CD14-positive monocyte (primary cell): ENCODE measurements around the gene ST8SIA3. TPM values are rescaled to one million over a fixed set of nuclear protein-coding genes. Genes with fewer than 3 reads are reported as not detected.

ENCODE experiments used
- DNase-seq, 3 donors: peaks; one replicate each; pipeline ENCODE4 v3.0.0-alpha.2; 2011 to 2022
- H2AFZ ChIP-seq: 2 replicates; pipeline ENCODE4 v1.6.0; 2012; ENCODE audit warnings: mild to moderate bottlenecking, low read depth, low read length, inconsistent platforms; ENCODE audit not compliant: insufficient read depth, poor library complexity, severe bottlenecking
- H3K27ac ChIP-seq, 2 donors: 1 replicate in 1 of 2; 2 replicates in 1 of 2; pipeline ENCODE4 v1.5.1; 2012 to 2013; ENCODE audit warnings: low read length in 2 of 2, control low read depth in 1 of 2, inconsistent platforms in 1 of 2, low read depth in 1 of 2, mild to moderate bottlenecking in 1 of 2
- H3K27me3 ChIP-seq, 2 donors: one replicate each; pipeline versions ENCODE4 v1.6.0 to v1.6.1; 2011 to 2013; ENCODE audit warnings: low read length in 2 of 2; ENCODE audit not compliant: control insufficient read depth in 2 of 2, insufficient read depth in 2 of 2
- H3K36me3 ChIP-seq, 2 donors: replicated peaks in 1 of 2; 1 replicate in 1 of 2; 2 replicates in 1 of 2; pipeline versions ENCODE4 v1.5.1 to v1.6.1; 2012 to 2013; ENCODE audit warnings: low read length in 2 of 2, control low read depth in 1 of 2, inconsistent platforms in 1 of 2, mild to moderate bottlenecking in 1 of 2; ENCODE audit not compliant: insufficient read depth in 2 of 2, control insufficient read depth in 1 of 2
- H3K4me1 ChIP-seq, 2 donors: 1 replicate in 1 of 2; 2 replicates in 1 of 2; pipeline versions ENCODE4 v1.5.1 to v1.6.1; 2012 to 2013; ENCODE audit warnings: low read length in 2 of 2, control low read depth in 1 of 2, inconsistent platforms in 1 of 2, mild to moderate bottlenecking in 1 of 2, moderate library complexity in 1 of 2; ENCODE audit not compliant: insufficient read depth in 2 of 2, control insufficient read depth in 1 of 2
- H3K4me2 ChIP-seq: replicated peaks from 2 replicates; pipeline ENCODE3; 2012; ENCODE audit warnings: low read length, moderate library complexity, mild to moderate bottlenecking; ENCODE audit not compliant: poor library complexity, severe bottlenecking; ENCODE audit errors: extremely low read depth
- H3K4me3 ChIP-seq, 3 experiments: fragments of 200-600 bp in 1 of 3; sonication (generic) in 1 of 3; replicated peaks in 1 of 3; 1 replicate in 2 of 3; 2 replicates in 1 of 3; pipeline ENCODE4 v1.5.1; 2011 to 2013; ENCODE audit warnings: low read length in 3 of 3, mild to moderate bottlenecking in 3 of 3, control low read depth in 2 of 3, low read depth in 2 of 3, inconsistent platforms in 1 of 3, moderate library complexity in 1 of 3
- H3K79me2 ChIP-seq: 2 replicates; pipeline ENCODE4 v1.6.0; 2012; ENCODE audit warnings: mild to moderate bottlenecking, control low read depth, inconsistent platforms, low read length, moderate library complexity; ENCODE audit not compliant: insufficient read depth
- H3K9ac ChIP-seq: 2 replicates; pipeline ENCODE4 v1.6.0; 2017; ENCODE audit warnings: low read length, mild to moderate bottlenecking; ENCODE audit not compliant: insufficient read depth, poor library complexity, severe bottlenecking
- H3K9me3 ChIP-seq, 2 donors: replicated peaks in 1 of 2; 1 replicate in 1 of 2; 2 replicates in 1 of 2; pipeline versions ENCODE4 v1.5.1 to v1.6.1; 2012 to 2013; ENCODE audit warnings: low read length in 2 of 2, control low read depth in 1 of 2; ENCODE audit not compliant: control insufficient read depth in 1 of 2, insufficient read depth in 1 of 2
- H4K20me1 ChIP-seq: 2 replicates; pipeline ENCODE4 v1.6.0; 2012; ENCODE audit warnings: mild to moderate bottlenecking, low read length, control low read depth, moderate library complexity; ENCODE audit not compliant: insufficient read depth
- H3K27ac Mint-ChIP-seq, 7 donors: one replicate each; pipeline ENCODE4 v1.8.0; 2020; ENCODE audit warnings: mild to moderate bottlenecking in 7 of 7, mixed read lengths in 7 of 7, moderate library complexity in 6 of 7, inconsistent platforms in 2 of 7
- H3K27me3 Mint-ChIP-seq, 3 donors: one replicate each; pipeline ENCODE4 v1.8.0; 2021 to 2022; ENCODE audit warnings: low read depth in 3 of 3, mild to moderate bottlenecking in 3 of 3, mixed read lengths in 3 of 3, moderate library complexity in 3 of 3, inconsistent platforms in 1 of 3
- H3K36me3 Mint-ChIP-seq, 2 donors: one replicate each; pipeline ENCODE4 v1.8.0; 2020; ENCODE audit warnings: mixed read lengths in 2 of 2, inconsistent platforms in 1 of 2, mild to moderate bottlenecking in 1 of 2
- H3K4me1 Mint-ChIP-seq: one replicate; pipeline ENCODE4 v1.8.0; 2020; ENCODE audit warnings: mild to moderate bottlenecking, mixed read lengths
- H3K4me3 Mint-ChIP-seq, 2 donors: one replicate each; pipeline ENCODE4 v1.8.0; 2020; ENCODE audit warnings: mild to moderate bottlenecking in 2 of 2, mixed read lengths in 2 of 2, moderate library complexity in 1 of 2
- H3K9me3 Mint-ChIP-seq, 7 donors: one replicate each; pipeline ENCODE4 v1.8.0; 2020 to 2022; ENCODE audit warnings: mixed read lengths in 7 of 7, mild to moderate bottlenecking in 6 of 7, moderate library complexity in 6 of 7, inconsistent platforms in 2 of 7
- WGBS: methylation state at CpG from one replicate; pipeline ENCODE4 v1.1.5; 2013; ENCODE audit warnings: missing lambda C conversion rate; ENCODE audit not compliant: insufficient coverage; 5-methylcytosine and 5-hydroxymethylcytosine counted together
- intact Hi-C, 2 donors: fragments of 100-400 bp; cut with micrococcal nuclease; formaldehyde crosslinking; loops; one replicate each; pipeline versions ENCODE4 v1.15.0 to v1.15.1; 2023
- polyA plus RNA-seq, 3 donors: library from polyadenylated mRNA; depleted of rRNA in 1 of 3; unstranded in 2 of 3; stranded (reverse) in 1 of 3; fragments of 300-500 nt in 2 of 3; fragments of >200 nt in 1 of 3; fragmentation: Illumina TruSeq in 2 of 3; gene quantifications; 1 replicate in 2 of 3; 2 replicates in 1 of 3; pipeline ENCODE4 v1.2.3, GENCODE V29; 2012 to 2021
- TF ChIP-seq, protein P1 (sequence below): fragments of 200-600 bp; IDR thresholded peaks from one replicate; pipeline ENCODE4 v1.8.0; 2022; ENCODE audit warnings: antibody characterized with exemption, mild to moderate bottlenecking

The ST8SIA3 gene
- polyA plus RNA-seq, 3 donors = not detected

DNA sequence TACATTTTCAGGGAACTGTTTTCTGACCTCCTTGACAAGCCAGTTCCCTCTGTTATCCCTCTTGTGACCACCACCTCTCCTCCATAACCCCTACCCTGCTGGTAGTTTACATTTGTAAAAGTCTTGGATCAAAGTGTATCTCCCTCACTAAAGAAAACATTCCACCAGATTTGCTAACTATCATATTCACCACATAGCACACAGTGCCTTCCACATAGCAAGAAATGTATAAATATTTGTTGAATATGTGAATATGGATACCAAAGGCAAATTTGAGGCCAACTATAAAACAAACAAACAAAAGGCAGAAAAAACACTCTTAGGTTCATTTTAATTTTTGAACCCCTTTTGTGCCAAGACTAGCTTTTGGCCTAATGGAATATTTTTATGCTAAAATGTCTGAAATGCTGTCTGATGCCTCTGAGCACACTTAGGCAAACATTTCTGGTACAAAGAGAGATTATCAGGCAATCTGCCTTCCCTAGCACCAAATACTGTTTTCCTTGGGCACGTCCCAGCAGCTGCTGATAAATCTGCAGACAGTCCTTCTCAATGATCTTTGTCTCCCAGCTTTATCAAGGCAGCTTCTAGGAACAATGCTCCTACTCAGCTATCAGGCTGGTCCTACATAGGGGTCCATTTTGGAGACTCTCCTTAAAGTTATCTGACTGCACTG is 26.7 kb upstream of the ST8SIA3 start:
- intact Hi-C loops = no loop called here
- H3K4me3 ChIP-seq = no peak overlapping the region
- H3K79me2 ChIP-seq = no peaks in the 10 kb centered on the region
- no peak overlapping the region for H2AFZ ChIP-seq
- Mint-ChIP-seq H3K9me3 (peaks cover 0 to 6% (median 2%) of the 10 kb centered on the region in 7 donors), H3K27me3 (peaks cover 0 to 5% (median 1%) of the 10 kb centered on the region in 3 donors), H3K4me3 (no peak overlapping the region), H3K36me3 (no peaks in the 10 kb centered on the region), H3K4me1 (no peaks in the 10 kb centered on the region), H3K27ac (no peak overlapping the region)
- no peak for DNase-seq
- H3K27ac ChIP-seq = no peak overlapping the region
- no peaks in the 10 kb centered on the region for H3K4me1 ChIP-seq
- H4K20me1 ChIP-seq = no peaks in the 10 kb centered on the region
- no peak overlapping the region for H3K9ac ChIP-seq
- no peaks in the 10 kb centered on the region for H3K9me3 ChIP-seq
- H3K36me3 ChIP-seq = no peaks in the 10 kb centered on the region
- TF ChIP-seq, protein P1, sequence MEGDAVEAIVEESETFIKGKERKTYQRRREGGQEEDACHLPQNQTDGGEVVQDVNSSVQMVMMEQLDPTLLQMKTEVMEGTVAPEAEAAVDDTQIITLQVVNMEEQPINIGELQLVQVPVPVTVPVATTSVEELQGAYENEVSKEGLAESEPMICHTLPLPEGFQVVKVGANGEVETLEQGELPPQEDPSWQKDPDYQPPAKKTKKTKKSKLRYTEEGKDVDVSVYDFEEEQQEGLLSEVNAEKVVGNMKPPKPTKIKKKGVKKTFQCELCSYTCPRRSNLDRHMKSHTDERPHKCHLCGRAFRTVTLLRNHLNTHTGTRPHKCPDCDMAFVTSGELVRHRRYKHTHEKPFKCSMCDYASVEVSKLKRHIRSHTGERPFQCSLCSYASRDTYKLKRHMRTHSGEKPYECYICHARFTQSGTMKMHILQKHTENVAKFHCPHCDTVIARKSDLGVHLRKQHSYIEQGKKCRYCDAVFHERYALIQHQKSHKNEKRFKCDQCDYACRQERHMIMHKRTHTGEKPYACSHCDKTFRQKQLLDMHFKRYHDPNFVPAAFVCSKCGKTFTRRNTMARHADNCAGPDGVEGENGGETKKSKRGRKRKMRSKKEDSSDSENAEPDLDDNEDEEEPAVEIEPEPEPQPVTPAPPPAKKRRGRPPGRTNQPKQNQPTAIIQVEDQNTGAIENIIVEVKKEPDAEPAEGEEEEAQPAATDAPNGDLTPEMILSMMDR = no peak
- no peak overlapping the region for H3K4me2 ChIP-seq
- 20% methylated on average over 1 of the region's 1 CpG for WGBS
- H3K27me3 ChIP-seq = no peaks in the 10 kb centered on the region

DNA sequence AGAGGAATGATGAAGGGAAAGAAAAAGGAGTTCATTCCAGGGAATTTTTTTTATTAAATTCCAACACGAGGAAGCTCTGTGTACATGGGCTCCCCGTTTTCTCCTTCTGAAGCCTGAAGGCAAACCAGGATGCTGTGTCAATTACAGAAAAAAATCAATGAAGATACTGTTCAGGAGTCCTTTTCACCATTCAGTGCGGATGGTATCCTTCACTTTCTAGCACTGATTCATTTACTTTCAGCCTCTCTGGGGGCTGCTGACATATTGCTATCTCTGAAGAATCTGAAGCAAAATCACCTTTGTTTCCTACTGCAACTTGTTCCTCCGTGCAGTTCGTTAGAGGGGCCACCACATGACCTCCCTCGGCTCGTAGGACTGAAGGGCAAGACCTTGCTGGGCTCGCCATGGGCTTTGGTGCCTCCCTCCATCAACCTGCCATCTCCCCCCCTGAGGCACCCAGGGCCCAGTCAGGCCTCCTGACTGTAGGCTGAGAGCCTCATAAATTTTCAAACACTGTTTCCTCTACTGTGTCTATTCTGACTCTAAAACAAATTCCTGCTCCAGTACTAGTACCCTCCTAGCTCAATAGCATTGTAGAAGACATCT is 25.5 kb upstream of the ST8SIA3 start:
- WGBS = 93% methylated on average over 6 of the region's 8 CpGs
- no peak overlapping the region for H3K27ac Mint-ChIP-seq
- Histone ChIP-seq H3K79me2 (no peaks in the 10 kb centered on the region), H3K9me3 (no peaks in the 10 kb centered on the region), H3K27me3 (no peaks in the 10 kb centered on the region), H2AFZ (no peak overlapping the region), H3K4me3 (no peak overlapping the region), H3K4me2 (no peak overlapping the region), H3K36me3 (no peaks in the 10 kb centered on the region), H3K27ac (no peak overlapping the region), H3K4me1 (no peaks in the 10 kb centered on the region), H3K9ac (no peak overlapping the region), H4K20me1 (no peaks in the 10 kb centered on the region)
- no peaks in the 10 kb centered on the region for H3K4me1 Mint-ChIP-seq
- peaks cover 0 to 4% (median 2%) of the 10 kb centered on the region in 7 donors for H3K9me3 Mint-ChIP-seq
- H3K4me3 Mint-ChIP-seq = no peak overlapping the region
- intact Hi-C loops = no loop called here
- no peaks in the 10 kb centered on the region for H3K36me3 Mint-ChIP-seq
- TF ChIP-seq, protein P1 = no peak
- H3K27me3 Mint-ChIP-seq = peaks cover 1 to 5% (median 3%) of the 10 kb centered on the region in 3 donors
- no peak for DNase-seq
